ENCODE data around the gene FHIT. TPM values are rescaled to one million over a fixed set of nuclear protein-coding genes. Genes with fewer than 3 reads are reported as not detected.
"Not testable (repeated sequence)": the region's sequence is repeated elsewhere in the genome, so short reads cannot be mapped to it uniquely, and the experiment has no call there.

Gene FHIT
- total and polyA plus RNA-seq, 9 donors = 5.1 to 11.8 (median 9.5) TPM

DNA sequence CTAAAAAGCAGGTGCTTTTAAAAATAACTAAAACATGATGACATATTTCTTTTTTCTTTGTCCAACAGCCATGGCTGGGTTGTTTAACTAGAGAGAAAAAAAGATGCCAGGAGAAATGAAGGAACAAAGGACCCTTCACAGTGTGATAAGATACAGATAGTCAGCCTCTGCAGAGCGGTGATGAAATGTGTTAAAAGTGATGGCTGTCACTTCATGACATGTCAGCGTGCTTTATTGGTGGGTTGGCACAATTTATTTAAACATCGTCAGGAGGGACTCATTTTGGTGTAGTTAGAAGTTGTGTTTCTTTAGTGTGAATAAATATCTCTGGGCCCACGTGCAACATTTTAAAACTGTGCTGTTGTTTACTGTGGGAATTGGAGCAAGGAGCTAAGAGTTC is 1314.1 kb downstream of the FHIT start:
- H3K4me3 ChIP-seq = no peak overlapping the region
- H3K9me3 ChIP-seq = no peaks in the 10 kb centered on the region
- no peak for DNase-seq
- intact Hi-C loops (cut with DNase I) = no loop called here
- H3K27ac ChIP-seq = no peak overlapping the region
- no peaks in the 10 kb centered on the region for H3K4me1 ChIP-seq (ENCODE audit: insufficient read depth)
- WGBS, 3 donors = 85 to 86% (median 85%) methylated on average over 4 of the region's 4 CpGs
- H3K27me3 ChIP-seq = no peaks in the 10 kb centered on the region
- TF ChIP-seq POLR2A (IDR thresholded peaks at IDR 0.05) (no peak), EP300 (IDR thresholded peaks at IDR 0.05) (no peak)
- TF ChIP-seq, protein P1, sequence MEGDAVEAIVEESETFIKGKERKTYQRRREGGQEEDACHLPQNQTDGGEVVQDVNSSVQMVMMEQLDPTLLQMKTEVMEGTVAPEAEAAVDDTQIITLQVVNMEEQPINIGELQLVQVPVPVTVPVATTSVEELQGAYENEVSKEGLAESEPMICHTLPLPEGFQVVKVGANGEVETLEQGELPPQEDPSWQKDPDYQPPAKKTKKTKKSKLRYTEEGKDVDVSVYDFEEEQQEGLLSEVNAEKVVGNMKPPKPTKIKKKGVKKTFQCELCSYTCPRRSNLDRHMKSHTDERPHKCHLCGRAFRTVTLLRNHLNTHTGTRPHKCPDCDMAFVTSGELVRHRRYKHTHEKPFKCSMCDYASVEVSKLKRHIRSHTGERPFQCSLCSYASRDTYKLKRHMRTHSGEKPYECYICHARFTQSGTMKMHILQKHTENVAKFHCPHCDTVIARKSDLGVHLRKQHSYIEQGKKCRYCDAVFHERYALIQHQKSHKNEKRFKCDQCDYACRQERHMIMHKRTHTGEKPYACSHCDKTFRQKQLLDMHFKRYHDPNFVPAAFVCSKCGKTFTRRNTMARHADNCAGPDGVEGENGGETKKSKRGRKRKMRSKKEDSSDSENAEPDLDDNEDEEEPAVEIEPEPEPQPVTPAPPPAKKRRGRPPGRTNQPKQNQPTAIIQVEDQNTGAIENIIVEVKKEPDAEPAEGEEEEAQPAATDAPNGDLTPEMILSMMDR (IDR thresholded peaks at IDR 0.05) = no peak
- no peaks in the 10 kb centered on the region for H3K36me3 ChIP-seq

DNA sequence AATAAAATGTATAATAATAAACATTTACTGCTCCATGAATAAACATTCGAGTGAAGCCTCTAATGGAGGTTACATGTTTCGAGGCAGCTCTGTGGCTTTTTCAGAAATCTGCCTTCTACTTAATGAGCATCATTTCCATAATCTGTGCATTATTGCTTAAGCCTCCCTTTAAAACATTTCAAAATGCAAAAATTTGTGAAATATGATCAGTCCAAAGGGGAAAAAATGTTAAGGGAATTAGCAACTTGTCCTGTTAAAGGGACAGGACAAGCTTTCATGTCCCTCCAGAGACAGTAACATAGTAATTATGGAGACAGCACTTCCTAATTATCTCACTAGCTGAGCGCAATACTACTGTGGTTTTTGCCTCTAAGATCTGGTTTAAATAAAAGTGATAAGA is 1314.8 kb downstream of the FHIT start:
- Histone ChIP-seq H3K36me3 (no peaks in the 10 kb centered on the region), H3K4me3 (no peak overlapping the region), H3K9me3 (no peaks in the 10 kb centered on the region), H3K27ac (no peak overlapping the region), H3K27me3 (no peaks in the 10 kb centered on the region), H3K4me1 (ENCODE audit: insufficient read depth) (no peaks in the 10 kb centered on the region)
- DNase-seq = no peak
- WGBS, 3 donors = 85 to 88% (median 85%) methylated on average over 3 of the region's 3 CpGs
- TF ChIP-seq, protein P1 (IDR thresholded peaks at IDR 0.05) = no peak
- no peak for TF ChIP-seq POLR2A (IDR thresholded peaks at IDR 0.05)
- no peak for TF ChIP-seq EP300 (IDR thresholded peaks at IDR 0.05)
- intact Hi-C loops (cut with DNase I) = no loop called here

DNA sequence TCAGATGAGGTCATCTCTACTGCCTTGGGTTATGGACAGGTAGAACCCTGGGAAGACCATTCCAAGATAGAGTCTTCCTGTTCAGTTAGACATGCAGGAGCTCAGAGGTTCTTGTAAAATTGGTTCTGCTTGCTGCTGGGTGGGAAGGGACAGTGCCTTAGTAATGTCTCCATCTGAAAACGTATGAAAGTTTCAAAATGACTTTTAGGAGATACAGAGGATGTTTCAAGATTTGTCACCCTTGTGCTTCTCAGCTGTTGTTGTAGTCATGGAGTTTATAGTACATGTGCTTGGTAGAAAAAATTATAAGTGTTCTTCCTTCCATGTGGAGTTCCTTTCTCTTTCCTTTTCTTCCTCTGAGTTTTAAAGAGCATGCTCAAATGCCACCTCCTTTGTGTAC is 1316.2 kb downstream of the FHIT start:
- H3K36me3 ChIP-seq = no peaks in the 10 kb centered on the region
- H3K27ac ChIP-seq = no peak overlapping the region
- 72 to 86% (median 83%) methylated on average over 1 of the region's 1 CpG for WGBS, 3 donors
- H3K27me3 ChIP-seq = no peaks in the 10 kb centered on the region
- TF ChIP-seq, protein P1 (IDR thresholded peaks at IDR 0.05) = no peak
- TF ChIP-seq EP300 (IDR thresholded peaks at IDR 0.05) = no peak
- no peak for TF ChIP-seq POLR2A (IDR thresholded peaks at IDR 0.05)
- DNase-seq = no peak
- H3K4me3 ChIP-seq = no peak overlapping the region
- H3K9me3 ChIP-seq = no peaks in the 10 kb centered on the region
- H3K4me1 ChIP-seq (ENCODE audit: insufficient read depth) = no peaks in the 10 kb centered on the region
- intact Hi-C loops (cut with DNase I) = no loop called here

DNA sequence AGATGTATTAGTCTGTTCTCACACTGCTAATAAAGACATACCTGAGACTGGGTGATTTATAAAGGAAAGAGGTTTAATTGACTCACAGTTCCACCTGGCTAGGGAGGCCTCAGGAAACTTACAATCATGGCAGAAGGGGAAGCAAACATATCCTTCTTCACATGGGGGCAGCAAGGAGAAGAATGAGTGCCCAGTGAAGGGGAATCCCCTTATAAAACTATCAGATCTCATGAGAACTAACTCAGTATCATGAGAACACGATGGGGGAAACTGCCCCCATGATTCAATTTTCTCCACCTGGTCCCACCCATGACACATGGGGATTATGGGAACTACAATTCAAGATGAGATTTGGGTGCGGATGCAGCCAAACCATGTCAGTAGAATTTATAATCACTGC is 1316.7 kb downstream of the FHIT start:
- WGBS, 3 donors = 70 to 92% (median 91%) methylated on average over 2 of the region's 2 CpGs
- DNase-seq; H3K36me3 ChIP-seq; H3K4me3 ChIP-seq; intact Hi-C loops (cut with DNase I); H3K27me3 ChIP-seq; H3K4me1 ChIP-seq (ENCODE audit: insufficient read depth); H3K27ac ChIP-seq; H3K9me3 ChIP-seq: not testable (repeated sequence)

DNA sequence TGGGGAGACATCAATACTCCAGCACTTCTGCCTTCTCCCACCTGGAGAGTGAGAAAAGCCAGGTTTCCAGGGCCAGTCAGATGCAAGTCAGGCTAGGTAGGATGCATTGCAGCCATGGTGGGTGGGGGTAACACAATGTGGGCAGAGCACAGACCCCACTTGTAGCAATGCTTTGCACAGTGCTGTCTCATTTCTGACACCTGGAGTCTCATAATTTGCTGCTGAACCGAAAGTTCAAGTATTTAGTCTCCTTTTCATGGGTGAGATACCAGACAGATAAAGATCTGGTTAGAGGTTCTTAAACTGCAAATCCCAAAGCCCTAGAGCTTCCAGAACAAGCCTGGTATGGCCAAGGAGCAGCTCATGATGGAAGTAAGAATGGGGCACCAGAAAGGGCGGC is 1321.1 kb downstream of the FHIT start:
- WGBS, 3 donors = 86 to 93% (median 92%) methylated on average over 2 of the region's 2 CpGs
- DNase-seq = no peak
- Histone ChIP-seq H3K9me3 (no peaks in the 10 kb centered on the region), H3K27ac (no peak overlapping the region), H3K4me3 (no peak overlapping the region), H3K27me3 (no peaks in the 10 kb centered on the region), H3K4me1 (ENCODE audit: insufficient read depth) (no peaks in the 10 kb centered on the region), H3K36me3 (no peaks in the 10 kb centered on the region)
- intact Hi-C loops (cut with DNase I) = no loop called here
- TF ChIP-seq, protein P1 (IDR thresholded peaks at IDR 0.05) = no peak
- TF ChIP-seq EP300 (IDR thresholded peaks at IDR 0.05) (no peak), POLR2A (IDR thresholded peaks at IDR 0.05) (no peak)

Measured in ovary (tissue), 9 donors.